Choroid plexus epithelial cell (primary cell): ENCODE results near the gene SND1.

Experiments
- DNase-seq: peaks from one replicate; pipeline ENCODE4 v3.0.0-alpha.2; 2010; ENCODE audit warnings: low read depth
- H3K4me3 ChIP-seq: 2 replicates; pipeline ENCODE4 v1.5.1; 2011; ENCODE audit warnings: low read depth, mild to moderate bottlenecking, control low read depth, low read length, moderate library complexity
- CTCF ChIP-seq: conservative IDR thresholded peaks from 2 replicates; pipeline ENCODE4 v1.5.1; 2011; ENCODE audit warnings: low read depth, mild to moderate bottlenecking, control low read depth, inconsistent platforms, low read length, moderate library complexity

Gene SND1

DNA sequence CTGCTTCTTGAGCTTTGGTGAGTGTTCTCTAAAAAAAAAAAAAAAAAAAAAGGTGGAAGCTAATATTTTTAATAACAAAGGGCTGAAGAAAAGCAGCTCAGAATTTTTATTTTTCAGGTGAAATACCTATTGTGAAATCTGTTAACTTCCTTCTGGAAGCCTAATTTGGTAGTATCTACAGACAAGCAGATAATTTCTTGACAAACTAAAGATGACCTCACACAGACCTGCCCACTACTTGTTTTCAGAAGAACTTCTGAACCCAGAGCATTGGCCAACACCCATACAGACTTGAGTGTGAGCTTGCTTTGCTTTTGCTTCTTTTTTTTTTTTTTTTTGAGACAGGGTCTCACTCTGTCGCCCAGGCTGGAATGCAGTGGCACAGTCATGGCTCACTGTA, 348.1 kb downstream of the SND1 start:
- peak; percentile 30 for DNase-seq
- H3K4me3 ChIP-seq: no peak overlapping the region
- no peak for TF ChIP-seq CTCF

- H3K4me3 ChIP-seq: no peak overlapping the region
- DNase-seq: peak; percentile 13
- TF ChIP-seq CTCF: no peak
These were observed 348.9 kb downstream of the SND1 start for GRCh38 chr7:128000854-128001265.

DNA sequence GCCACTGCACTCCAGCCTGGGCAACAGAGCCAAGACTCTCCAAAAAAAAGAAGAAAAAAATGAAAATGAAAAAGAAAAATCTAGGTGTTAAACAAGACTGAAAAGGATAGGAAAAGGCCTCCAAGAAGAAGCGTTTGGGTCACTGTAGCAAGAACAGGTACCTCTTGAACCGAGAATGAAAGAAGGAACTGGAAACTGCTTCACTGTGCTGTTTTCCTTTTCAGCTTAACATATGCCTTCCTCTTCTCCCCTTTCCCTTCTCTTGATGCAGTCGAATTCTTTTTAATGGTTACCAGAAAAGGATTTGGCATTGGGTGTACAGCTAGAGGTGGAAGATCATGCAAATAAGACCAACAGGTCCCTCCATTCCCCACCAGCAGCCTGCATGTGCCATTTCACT, 351.2 kb downstream of the SND1 start:
- no peak overlapping the region for H3K4me3 ChIP-seq
- DNase-seq: no peak
- no peak for TF ChIP-seq CTCF

- DNase-seq: peak; percentile 34
- TF ChIP-seq CTCF: no peak
- no peak overlapping the region for H3K4me3 ChIP-seq
These were observed 351.8 kb downstream of the SND1 start for GRCh38 chr7:128003787-128004186.

DNA sequence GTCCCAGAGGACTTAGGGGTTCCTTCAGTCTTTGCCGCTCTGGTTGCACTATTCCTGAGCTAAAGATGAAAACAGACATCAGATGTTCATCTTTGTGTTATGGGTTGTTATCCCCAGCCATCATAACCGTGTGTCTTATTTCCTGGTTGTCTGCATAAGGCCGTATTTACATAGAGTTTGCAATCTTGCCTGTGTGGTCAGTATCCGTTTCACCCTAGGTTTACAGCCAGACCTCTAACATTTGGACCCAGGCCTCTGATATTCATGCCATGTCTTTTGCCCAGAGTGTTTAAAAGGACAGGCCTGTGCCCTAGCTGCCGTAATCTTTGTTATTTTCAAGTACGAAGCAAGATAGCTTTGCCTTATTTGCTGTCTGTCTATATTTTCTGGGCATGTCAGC, 352.6 kb downstream of the SND1 start:
- no peak for DNase-seq
- no peak for TF ChIP-seq CTCF
- H3K4me3 ChIP-seq: no peak overlapping the region

DNA sequence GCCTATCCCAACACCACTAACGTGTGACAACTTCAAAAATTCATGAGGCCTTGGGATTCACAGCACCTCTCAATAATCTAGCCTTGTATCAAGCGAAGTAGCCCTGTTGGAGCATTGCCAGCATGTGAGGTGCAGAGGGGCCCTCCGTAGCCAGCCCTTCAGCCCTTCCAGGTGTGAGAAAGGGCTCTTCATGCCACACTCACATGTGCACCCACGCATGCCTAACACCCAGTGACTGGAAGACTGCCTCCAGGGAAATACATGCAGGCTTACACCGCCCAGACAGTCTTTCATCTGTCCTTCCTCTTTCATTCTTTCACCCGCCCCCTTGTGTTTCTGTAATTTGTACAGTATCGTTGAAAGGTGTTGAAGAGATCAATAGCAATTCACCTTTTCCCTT, 353.1 kb downstream of the SND1 start:
- no peak for TF ChIP-seq CTCF
- H3K4me3 ChIP-seq: no peak overlapping the region
- DNase-seq: no peak

- DNase-seq: no peak
- H3K4me3 ChIP-seq: no peak overlapping the region
- TF ChIP-seq CTCF: no peak
These were observed 353.8 kb downstream of the SND1 start for GRCh38 chr7:128005759-128006159.
